Sigmoid colon (tissue), 7 donors: Measurements from ENCODE around the gene GYG1. TPM values are rescaled to one million over a fixed set of nuclear protein-coding genes. Genes with fewer than 3 reads are reported as not detected.

ENCODE experiments used
- DNase-seq: peaks from one replicate; pipeline ENCODE4 v3.0.0-alpha.2; 2019
- H3K27ac ChIP-seq, 4 donors: fragments of 200-600 bp; sonication (generic); one replicate each; pipeline ENCODE4 v1.5.1; 2016 to 2019; ENCODE audit warnings: mild to moderate bottlenecking in 1 of 4
- H3K27me3 ChIP-seq, 3 donors: fragments of 200-600 bp; sonication (generic); one replicate each; pipeline ENCODE4 v1.5.1; 2019; ENCODE audit warnings: mild to moderate bottlenecking in 1 of 3
- H3K36me3 ChIP-seq, 4 donors: fragments of 200-600 bp; sonication (generic); one replicate each; pipeline ENCODE4 v1.5.1; 2016 to 2019
- H3K4me1 ChIP-seq, 4 donors: fragments of 200-600 bp; sonication (generic); one replicate each; pipeline ENCODE4 v1.5.1; 2017 to 2019
- H3K4me3 ChIP-seq, 4 donors: fragments of 200-600 bp; sonication (generic); one replicate each; pipeline ENCODE4 v1.5.1; 2017 to 2019; ENCODE audit warnings: mild to moderate bottlenecking in 2 of 4, moderate library complexity in 1 of 4
- H3K9me3 ChIP-seq, 4 donors: fragments of 200-600 bp in 3 of 4; sonication (generic) in 3 of 4; one replicate each; pipeline versions ENCODE4 v1.5.1 to v1.6.1; 2013 to 2019
- EP300 ChIP-seq, 4 donors: sonication (generic); formaldehyde crosslinking; IDR thresholded peaks; one replicate each; pipeline ENCODE4 v1.6.1; 2017; ENCODE audit warnings: antibody characterized with exemption in 4 of 4
- POLR2A ChIP-seq, 2 donors: fragments of 450-650 bp; IDR thresholded peaks; one replicate each; pipeline ENCODE4 v1.6.1; 2016; ENCODE audit warnings: antibody characterized with exemption in 2 of 2, mild to moderate bottlenecking in 2 of 2, moderate library complexity in 2 of 2
- POLR2AphosphoS5 ChIP-seq, 4 donors: sonication (generic); formaldehyde crosslinking; IDR thresholded peaks; one replicate each; pipeline ENCODE4 v1.6.1; 2017; ENCODE audit warnings: antibody characterized with exemption in 4 of 4
- WGBS, 2 donors: extraction: QIAGEN DNeasy Blood & Tissue Kit; methylation state at CpG; one replicate each; pipeline ENCODE4 v1.1.7; 2013; 5-methylcytosine and 5-hydroxymethylcytosine counted together
- intact Hi-C: fragments of 100-400 bp; cut with DNase I; formaldehyde crosslinking; loops from one replicate; pipeline ENCODE4 v1.15.1; 2023
- polyA plus RNA-seq, 3 donors: library from polyadenylated mRNA; stranded (reverse); fragments of 200-250 nt; gene quantifications; one replicate each; pipeline ENCODE4 v1.2.3, GENCODE V29; 2013
- total RNA-seq, 4 donors: library from RNA; depleted of rRNA; stranded (reverse); fragments of >200 nt; gene quantifications; one replicate each; pipeline ENCODE4 v1.1.0, GENCODE V29; 2016
- TF ChIP-seq, protein P1 (sequence below), 4 experiments: fragments of 450-650 bp in 3 of 4; fragments of 200-600 bp in 1 of 4; IDR thresholded peaks; one replicate each; pipeline ENCODE4 v1.5.1; 2016 to 2019; ENCODE audit warnings: antibody characterized with exemption in 4 of 4, mild to moderate bottlenecking in 3 of 4, moderate library complexity in 2 of 4
- donor health status: healthy with polysubstance abuse.
- donor health status: Bipolar disorder and iron deficiency.
- donor health status: healthy.

Gene GYG1
- total and polyA plus RNA-seq, 7 donors, result 31.8 to 213 (median 142) TPM

DNA sequence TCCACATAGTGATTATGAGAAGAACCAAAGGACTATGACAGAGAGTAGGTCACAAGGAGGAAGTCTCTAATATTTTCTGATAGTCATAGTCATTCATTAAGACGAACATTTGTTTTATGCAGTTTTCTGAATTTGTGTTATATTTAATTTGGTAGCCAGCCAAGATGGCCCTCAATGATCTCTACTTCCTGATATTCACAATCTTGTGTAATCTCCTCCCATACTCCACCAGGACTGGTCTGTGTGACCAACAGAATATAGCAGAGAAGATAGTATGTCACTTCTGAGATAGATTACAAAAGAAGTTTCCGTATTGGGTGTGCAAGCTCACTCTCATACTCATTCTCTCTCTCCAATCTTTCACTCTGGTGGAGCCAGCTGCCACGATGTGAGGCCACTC lies 64.2 kb downstream of the GYG1 start:
- H3K4me3 ChIP-seq, result no peak overlapping the region
- H3K4me1 ChIP-seq, result no peaks in the 10 kb centered on the region
- H3K27ac ChIP-seq, result no peak overlapping the region
- TF ChIP-seq, protein P1, sequence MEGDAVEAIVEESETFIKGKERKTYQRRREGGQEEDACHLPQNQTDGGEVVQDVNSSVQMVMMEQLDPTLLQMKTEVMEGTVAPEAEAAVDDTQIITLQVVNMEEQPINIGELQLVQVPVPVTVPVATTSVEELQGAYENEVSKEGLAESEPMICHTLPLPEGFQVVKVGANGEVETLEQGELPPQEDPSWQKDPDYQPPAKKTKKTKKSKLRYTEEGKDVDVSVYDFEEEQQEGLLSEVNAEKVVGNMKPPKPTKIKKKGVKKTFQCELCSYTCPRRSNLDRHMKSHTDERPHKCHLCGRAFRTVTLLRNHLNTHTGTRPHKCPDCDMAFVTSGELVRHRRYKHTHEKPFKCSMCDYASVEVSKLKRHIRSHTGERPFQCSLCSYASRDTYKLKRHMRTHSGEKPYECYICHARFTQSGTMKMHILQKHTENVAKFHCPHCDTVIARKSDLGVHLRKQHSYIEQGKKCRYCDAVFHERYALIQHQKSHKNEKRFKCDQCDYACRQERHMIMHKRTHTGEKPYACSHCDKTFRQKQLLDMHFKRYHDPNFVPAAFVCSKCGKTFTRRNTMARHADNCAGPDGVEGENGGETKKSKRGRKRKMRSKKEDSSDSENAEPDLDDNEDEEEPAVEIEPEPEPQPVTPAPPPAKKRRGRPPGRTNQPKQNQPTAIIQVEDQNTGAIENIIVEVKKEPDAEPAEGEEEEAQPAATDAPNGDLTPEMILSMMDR (IDR thresholded peaks at IDR 0.05), result no peak
- no peak for TF ChIP-seq EP300 (IDR thresholded peaks at IDR 0.05)
- TF ChIP-seq POLR2A (IDR thresholded peaks at IDR 0.05), result no peak
- no peak for TF ChIP-seq POLR2AphosphoS5 (IDR thresholded peaks at IDR 0.05)
- 77 to 89% methylated on average over 3 of the region's 3 CpGs for WGBS, 2 donors
- intact Hi-C loops, result no loop called here
- H3K9me3 ChIP-seq, result no peaks in the 10 kb centered on the region
- peaks cover 12 to 89% (median 20%) of the 10 kb centered on the region in 4 donors for H3K36me3 ChIP-seq
- H3K27me3 ChIP-seq, result no peaks in the 10 kb centered on the region
- DNase-seq, result no peak

DNA sequence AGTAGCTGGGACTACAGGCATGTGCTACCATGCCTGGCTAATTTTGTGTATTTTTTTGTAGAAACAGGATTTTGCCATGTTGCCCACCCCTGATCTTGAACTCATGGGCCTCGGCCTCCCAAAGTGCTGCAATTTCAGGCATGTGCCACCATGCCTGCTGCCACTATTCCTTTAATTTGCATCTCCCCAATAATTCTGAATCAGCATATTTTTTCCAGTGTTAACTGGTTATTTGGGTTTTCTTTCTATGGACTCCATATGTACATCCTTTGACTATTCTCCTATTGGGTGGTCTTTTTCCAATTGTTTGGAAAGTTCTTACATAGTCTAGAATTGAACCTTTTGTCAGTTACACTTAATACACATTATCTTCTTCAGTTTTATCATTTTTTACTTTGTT lies 66.9 kb downstream of the GYG1 start:
- Histone ChIP-seq H3K27ac (no peak overlapping the region), H3K27me3 (no peaks in the 10 kb centered on the region), H3K4me3 (no peak overlapping the region), H3K9me3 (no peaks in the 10 kb centered on the region), H3K4me1 (no peaks in the 10 kb centered on the region), H3K36me3 (peaks cover 9 to 93% (median 15%) of the 10 kb centered on the region in 4 donors)
- DNase-seq, result no peak
- intact Hi-C loops, result no loop called here
- TF ChIP-seq, protein P1 (IDR thresholded peaks at IDR 0.05), result no peak
- TF ChIP-seq POLR2AphosphoS5 (IDR thresholded peaks at IDR 0.05) (no peak), EP300 (IDR thresholded peaks at IDR 0.05) (no peak), POLR2A (IDR thresholded peaks at IDR 0.05) (no peak)
- WGBS, 2 donors, result 96 to 97% methylated on average over 1 of the region's 1 CpG

DNA sequence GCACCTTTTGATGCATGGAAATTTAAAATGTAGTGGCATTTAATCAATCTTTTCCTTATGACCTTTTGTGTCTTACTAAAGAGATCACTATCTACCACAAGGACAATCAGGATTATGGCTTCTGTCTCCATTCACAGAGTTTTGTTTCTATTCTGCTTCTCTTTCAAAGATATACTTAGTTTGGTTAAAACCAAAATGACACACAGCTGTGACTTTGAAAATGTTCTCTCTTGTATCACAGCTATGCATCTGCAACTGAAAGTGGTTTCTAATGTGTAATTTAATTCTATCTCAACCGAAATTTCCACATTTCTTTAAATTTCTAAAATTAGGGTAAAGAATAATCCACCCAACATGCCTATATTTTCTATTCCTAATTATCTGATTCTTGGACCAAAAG lies 67.3 kb downstream of the GYG1 start:
- Histone ChIP-seq H3K4me1 (no peaks in the 10 kb centered on the region), H3K4me3 (no peak overlapping the region), H3K9me3 (no peaks in the 10 kb centered on the region), H3K36me3 (peaks cover 7 to 90% (median 13%) of the 10 kb centered on the region in 4 donors), H3K27me3 (no peaks in the 10 kb centered on the region), H3K27ac (no peak overlapping the region)
- 78 to 85% methylated on average over 1 of the region's 1 CpG for WGBS, 2 donors
- TF ChIP-seq EP300 (IDR thresholded peaks at IDR 0.05) (no peak), POLR2A (IDR thresholded peaks at IDR 0.05) (no peak), POLR2AphosphoS5 (IDR thresholded peaks at IDR 0.05) (no peak)
- TF ChIP-seq, protein P1 (IDR thresholded peaks at IDR 0.05), result no peak
- DNase-seq, result no peak
- intact Hi-C loops, result no loop called here

DNA sequence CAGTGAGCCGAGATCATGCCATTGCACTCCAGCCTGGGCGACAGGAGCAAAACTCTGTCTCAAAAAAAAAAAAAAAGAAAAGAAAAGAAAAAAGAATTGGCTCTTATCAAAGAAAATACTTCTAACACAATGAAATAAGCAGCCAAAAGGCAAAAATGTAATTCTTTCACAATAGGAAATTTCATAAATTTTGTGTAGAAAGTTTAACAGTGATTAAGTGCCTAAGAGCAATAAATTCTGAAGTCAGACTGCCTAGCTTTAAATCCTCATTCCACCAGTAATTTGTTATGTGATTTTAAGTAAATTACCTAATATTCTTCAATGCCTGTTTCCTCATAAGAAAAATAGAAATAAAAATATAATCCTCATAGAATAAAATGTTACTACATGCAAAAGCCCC lies 70.4 kb downstream of the GYG1 start:
- intact Hi-C loops, result no loop called here
- Histone ChIP-seq H3K36me3 (peaks cover 7 to 68% (median 9%) of the 10 kb centered on the region in 4 donors), H3K27ac (no peak overlapping the region), H3K4me1 (no peaks in the 10 kb centered on the region), H3K4me3 (no peak overlapping the region), H3K27me3 (no peaks in the 10 kb centered on the region), H3K9me3 (no peaks in the 10 kb centered on the region)
- DNase-seq, result no peak
- 95 to 96% methylated on average over 2 of the region's 2 CpGs for WGBS, 2 donors
- TF ChIP-seq EP300 (IDR thresholded peaks at IDR 0.05), result no peak
- TF ChIP-seq POLR2AphosphoS5 (IDR thresholded peaks at IDR 0.05), result no peak
- TF ChIP-seq POLR2A (IDR thresholded peaks at IDR 0.05), result no peak
- TF ChIP-seq, protein P1 (IDR thresholded peaks at IDR 0.05), result no peak

DNA sequence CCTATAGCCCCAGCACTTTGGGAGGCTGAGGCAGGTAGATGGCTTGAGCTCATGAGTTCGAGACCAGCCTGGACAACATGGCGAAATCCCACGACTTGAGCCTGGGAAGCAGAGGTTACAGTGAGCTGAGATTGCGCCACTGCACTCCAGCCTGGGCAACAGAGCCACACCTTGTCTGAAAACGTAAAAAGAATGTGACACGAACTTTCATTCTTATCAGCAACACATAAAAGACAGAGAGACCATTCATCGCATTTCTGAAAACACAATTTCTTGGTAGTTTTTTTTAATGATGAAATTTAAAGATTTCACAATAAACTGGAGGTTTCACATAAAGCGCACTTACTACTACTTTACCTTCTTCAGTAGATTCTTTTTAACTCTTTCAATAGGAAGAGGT lies 76.5 kb downstream of the GYG1 start:
- Histone ChIP-seq H3K4me3 (no peak overlapping the region), H3K27me3 (no peaks in the 10 kb centered on the region), H3K4me1 (no peaks in the 10 kb centered on the region), H3K27ac (no peak overlapping the region), H3K9me3 (no peaks in the 10 kb centered on the region), H3K36me3 (peaks cover 0 to 69% (median 13%) of the 10 kb centered on the region in 4 donors)
- WGBS, 2 donors, result 91 to 93% methylated on average over 8 of the region's 8 CpGs
- DNase-seq, result no peak
- TF ChIP-seq EP300 (IDR thresholded peaks at IDR 0.05) (no peak), POLR2A (IDR thresholded peaks at IDR 0.05) (no peak), POLR2AphosphoS5 (IDR thresholded peaks at IDR 0.05) (no peak)
- TF ChIP-seq, protein P1 (IDR thresholded peaks at IDR 0.05), result no peak
- intact Hi-C loops, result no loop called here
